Gastrocnemius medialis (tissue), 4 donors: Measurements from ENCODE around the gene BCL2. TPM values are rescaled to one million over a fixed set of nuclear protein-coding genes. Genes with fewer than 3 reads are reported as not detected.

ENCODE experiments used
- ATAC-seq, 2 donors: fragments of 150-250 bp; one replicate each; pipeline ENCODE4 v1.9.1; 2016
- DNase-seq, 2 donors: peaks; one replicate each; pipeline ENCODE4 v3.0.0-alpha.2; 2019
- H3K27ac ChIP-seq, 4 donors: fragments of 200-600 bp; sonication (generic); 1 replicate in 1 of 4; 2 replicates in 3 of 4; pipeline ENCODE4 v1.5.1; 2016 to 2018; ENCODE audit warnings: mild to moderate bottlenecking in 2 of 4, moderate library complexity in 1 of 4
- H3K27me3 ChIP-seq, 3 donors: fragments of 200-600 bp; sonication (generic) in 2 of 3; 1 replicate in 1 of 3; 2 replicates in 2 of 3; pipeline versions ENCODE4 v1.5.1 to v1.6.0; 2016 to 2019; ENCODE audit warnings: mild to moderate bottlenecking in 1 of 3, moderate library complexity in 1 of 3
- H3K36me3 ChIP-seq, 2 donors: fragments of 200-600 bp; sonication (generic) in 1 of 2; one replicate each; pipeline ENCODE4 v1.5.1; 2017 to 2018
- H3K4me1 ChIP-seq, 2 donors: fragments of 200-600 bp; sonication (generic) in 1 of 2; one replicate each; pipeline ENCODE4 v1.5.1; 2016 to 2017; ENCODE audit warnings: mild to moderate bottlenecking in 2 of 2
- H3K4me3 ChIP-seq, 4 donors: fragments of 200-600 bp; sonication (generic) in 3 of 4; 1 replicate in 1 of 4; 2 replicates in 3 of 4; pipeline ENCODE4 v1.5.1; 2016 to 2019; ENCODE audit warnings: mild to moderate bottlenecking in 2 of 4
- H3K9me3 ChIP-seq, 3 donors: fragments of 200-600 bp; sonication (generic) in 2 of 3; 1 replicate in 1 of 3; 2 replicates in 2 of 3; pipeline ENCODE4 v1.5.1; 2016 to 2019
- POLR2A ChIP-seq, 2 donors: fragments of 450-650 bp; IDR thresholded peaks; one replicate each; pipeline ENCODE4 v1.6.1; 2017; ENCODE audit warnings: antibody characterized with exemption in 2 of 2, mild to moderate bottlenecking in 2 of 2, moderate library complexity in 2 of 2
- in situ Hi-C, 4 donors: fragments of 200-750 bp; cut with MboI; loops; one replicate each; pipeline versions ENCODE4 v1.15.0 to v1.8.0; 2017; ENCODE audit warnings: low sequenced_read_pairs in 4 of 4
- intact Hi-C: fragments of 100-400 bp; cut with DNase I; formaldehyde crosslinking; loops from one replicate; pipeline ENCODE4 v1.15.1; 2023; ENCODE audit warnings: low total_unique reads
- total RNA-seq, 4 donors: library from RNA; depleted of rRNA; stranded (reverse); fragments of >200 nt; gene quantifications; one replicate each; pipeline versions ENCODE4 v1.1.0 to v1.2.3, GENCODE V29; 2016
- TF ChIP-seq, protein P1 (sequence below), 5 experiments: fragments of 450-650 bp in 3 of 5; fragments of 200-600 bp in 2 of 5; sonication (generic) in 2 of 5; IDR thresholded peaks in 4 of 5; conservative IDR thresholded peaks in 1 of 5; 1 replicate in 4 of 5; 2 replicates in 1 of 5; pipeline ENCODE4 v1.5.1; 2016 to 2019; ENCODE audit warnings: antibody characterized with exemption in 5 of 5, mild to moderate bottlenecking in 3 of 5, moderate library complexity in 3 of 5

The BCL2 gene
- total RNA-seq, 4 donors from 2014 or later = 6.2 to 20.4 (median 13.7) TPM

GRCh38 chr18:63083020-63083531 is 236.5 kb downstream of the BCL2 start:
- H3K27ac ChIP-seq = no peak overlapping the region
- intact Hi-C loops = no loop called here
- in situ Hi-C loops = no loop called here
- ATAC-seq (no peak), DNase-seq (no peak)
- H3K4me3 ChIP-seq = no peak overlapping the region
- no peaks in the 10 kb centered on the region for H3K4me1 ChIP-seq
- TF ChIP-seq, protein P1, sequence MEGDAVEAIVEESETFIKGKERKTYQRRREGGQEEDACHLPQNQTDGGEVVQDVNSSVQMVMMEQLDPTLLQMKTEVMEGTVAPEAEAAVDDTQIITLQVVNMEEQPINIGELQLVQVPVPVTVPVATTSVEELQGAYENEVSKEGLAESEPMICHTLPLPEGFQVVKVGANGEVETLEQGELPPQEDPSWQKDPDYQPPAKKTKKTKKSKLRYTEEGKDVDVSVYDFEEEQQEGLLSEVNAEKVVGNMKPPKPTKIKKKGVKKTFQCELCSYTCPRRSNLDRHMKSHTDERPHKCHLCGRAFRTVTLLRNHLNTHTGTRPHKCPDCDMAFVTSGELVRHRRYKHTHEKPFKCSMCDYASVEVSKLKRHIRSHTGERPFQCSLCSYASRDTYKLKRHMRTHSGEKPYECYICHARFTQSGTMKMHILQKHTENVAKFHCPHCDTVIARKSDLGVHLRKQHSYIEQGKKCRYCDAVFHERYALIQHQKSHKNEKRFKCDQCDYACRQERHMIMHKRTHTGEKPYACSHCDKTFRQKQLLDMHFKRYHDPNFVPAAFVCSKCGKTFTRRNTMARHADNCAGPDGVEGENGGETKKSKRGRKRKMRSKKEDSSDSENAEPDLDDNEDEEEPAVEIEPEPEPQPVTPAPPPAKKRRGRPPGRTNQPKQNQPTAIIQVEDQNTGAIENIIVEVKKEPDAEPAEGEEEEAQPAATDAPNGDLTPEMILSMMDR (IDR thresholded peaks at IDR 0.05 in 4 of 5, conservative IDR thresholded peaks at IDR 0.05 in 1 of 5) = no peak
- no peak for TF ChIP-seq POLR2A (IDR thresholded peaks at IDR 0.05)
- H3K36me3 ChIP-seq = no peaks in the 10 kb centered on the region
- H3K27me3 ChIP-seq = no peaks in the 10 kb centered on the region
- no peaks in the 10 kb centered on the region for H3K9me3 ChIP-seq

GRCh38 chr18:63082366-63083019 is 237.1 kb downstream of the BCL2 start:
- Histone ChIP-seq H3K4me1 (no peaks in the 10 kb centered on the region), H3K9me3 (no peaks in the 10 kb centered on the region), H3K4me3 (no peak overlapping the region), H3K27ac (no peak overlapping the region), H3K27me3 (no peaks in the 10 kb centered on the region), H3K36me3 (no peaks in the 10 kb centered on the region)
- intact Hi-C loops = no loop called here
- in situ Hi-C loops = no loop called here
- no peak for DNase-seq
- TF ChIP-seq, protein P1 (IDR thresholded peaks at IDR 0.05 in 4 of 5, conservative IDR thresholded peaks at IDR 0.05 in 1 of 5) = no peak
- no peak for TF ChIP-seq POLR2A (IDR thresholded peaks at IDR 0.05)
- ATAC-seq = no peak

GRCh38 chr18:63079114-63079513 is 240.5 kb downstream of the BCL2 start:
- no peaks in the 10 kb centered on the region for H3K4me1 ChIP-seq
- no peak overlapping the region for H3K4me3 ChIP-seq
- ATAC-seq = no peak
- in situ Hi-C loops = no loop called here
- no peak for DNase-seq
- intact Hi-C loops = no loop called here
- H3K9me3 ChIP-seq = no peaks in the 10 kb centered on the region
- no peak overlapping the region for H3K27ac ChIP-seq
- H3K36me3 ChIP-seq = no peaks in the 10 kb centered on the region
- TF ChIP-seq POLR2A (IDR thresholded peaks at IDR 0.05) = no peak
- no peaks in the 10 kb centered on the region for H3K27me3 ChIP-seq

GRCh38 chr18:63078471-63078870 is 241.1 kb downstream of the BCL2 start:
- ATAC-seq = no peak
- no peak for DNase-seq
- no peaks in the 10 kb centered on the region for H3K27me3 ChIP-seq
- H3K27ac ChIP-seq = no peak overlapping the region
- H3K4me3 ChIP-seq = no peak overlapping the region
- no peaks in the 10 kb centered on the region for H3K4me1 ChIP-seq
- intact Hi-C loops (no loop called here), in situ Hi-C loops (no loop called here)
- H3K36me3 ChIP-seq = no peaks in the 10 kb centered on the region
- TF ChIP-seq, protein P1 (IDR thresholded peaks at IDR 0.05 in 4 of 5, conservative IDR thresholded peaks at IDR 0.05 in 1 of 5) = no peak
- TF ChIP-seq POLR2A (IDR thresholded peaks at IDR 0.05) = no peak
- H3K9me3 ChIP-seq = no peaks in the 10 kb centered on the region

GRCh38 chr18:63074981-63075404 is 244.6 kb downstream of the BCL2 start:
- Histone ChIP-seq H3K4me1 (no peaks in the 10 kb centered on the region), H3K36me3 (no peaks in the 10 kb centered on the region), H3K4me3 (peak overlapping the region; percentile 40 to 61 (median 58)), H3K27me3 (no peaks in the 10 kb centered on the region), H3K9me3 (no peaks in the 10 kb centered on the region), H3K27ac (peak overlapping the region; percentile 42 to 62 (median 52))
- TF ChIP-seq, protein P1 (IDR thresholded peaks at IDR 0.05 in 4 of 5, conservative IDR thresholded peaks at IDR 0.05 in 1 of 5) = no peak
- no peak for TF ChIP-seq POLR2A (IDR thresholded peaks at IDR 0.05)
- DNase-seq (peak; percentile 56 to 74), ATAC-seq (peak; percentile 90 to 95)
- in situ Hi-C loops = no loop called here
- intact Hi-C loops = no loop called here
